IMR-90 (cell line): Measurements from ENCODE around the gene ZNF579.

Source experiments
- CEBPB ChIP-seq: IDR thresholded peaks from 2 replicates; pipeline ENCODE4 v1.6.1; 2012; ENCODE audit warnings: low read depth, low read length, improper control_type of control experiment
- CTCF ChIP-seq: conservative IDR thresholded peaks from 2 replicates; pipeline ENCODE4 v1.5.1; 2012; ENCODE audit warnings: mild to moderate bottlenecking, low read depth, low read length, improper control_type of control experiment
- MAZ ChIP-seq: IDR thresholded peaks from 2 replicates; pipeline ENCODE4 v1.6.1; 2012; ENCODE audit warnings: low read depth, mild to moderate bottlenecking, low read length, improper control_type of control experiment, moderate library complexity, borderline replicate concordance
- RAD21 ChIP-seq: IDR thresholded peaks from 2 replicates; pipeline ENCODE4 v1.6.1; 2012; ENCODE audit warnings: low read length, improper control_type of control experiment

DNA sequence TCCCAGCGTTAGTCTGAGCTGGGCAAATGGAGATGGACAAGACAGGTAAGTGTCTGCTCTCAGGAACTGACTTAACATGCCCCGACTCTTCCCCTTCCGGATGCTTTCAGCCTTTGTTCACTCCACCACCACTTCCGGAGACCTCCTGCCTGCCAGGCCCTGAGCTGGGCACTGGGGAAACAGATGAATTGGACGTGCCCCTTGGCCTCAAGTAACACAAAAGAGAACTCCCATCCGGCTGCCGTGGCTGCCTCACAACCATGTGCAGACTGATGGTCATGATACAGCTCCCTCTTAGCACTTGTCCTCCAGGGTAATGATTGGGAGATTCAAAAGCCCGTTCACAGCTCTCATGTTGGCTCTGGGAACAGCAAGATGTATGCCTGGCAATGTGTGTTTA lies 36.8 kb upstream of the ZNF579 start:
- TF ChIP-seq MAZ: no peak
- no peak for TF ChIP-seq CTCF
- no peak for TF ChIP-seq RAD21
- no peak for TF ChIP-seq CEBPB
